AG10803 (cell line): ENCODE measurements around the gene KCNJ13.

ENCODE experiments used
- DNase-seq: peaks from one replicate; pipeline ENCODE4 v3.0.0; 2010; ENCODE audit warnings: low read depth
- H3K4me3 ChIP-seq: 2 replicates; pipeline ENCODE4 v1.5.1; 2011; ENCODE audit warnings: mild to moderate bottlenecking, low read length, control low read depth
- CTCF ChIP-seq: conservative IDR thresholded peaks from 2 replicates; pipeline ENCODE4 v1.5.1; 2011; ENCODE audit warnings: mild to moderate bottlenecking, low read length, control low read depth, inconsistent platforms

Gene KCNJ13

GRCh38 chr2:232749331-232749730 is 27.0 kb downstream of the KCNJ13 start:
- no peak overlapping the region for H3K4me3 ChIP-seq
- TF ChIP-seq CTCF = no peak
- no peak for DNase-seq

GRCh38 chr2:232748038-232748437 is 28.3 kb downstream of the KCNJ13 start:
- H3K4me3 ChIP-seq = no peak overlapping the region
- no peak for DNase-seq
- TF ChIP-seq CTCF = no peak

- no peak for TF ChIP-seq CTCF
- no peak for DNase-seq
- no peak overlapping the region for H3K4me3 ChIP-seq
Measured at GRCh38 chr2:232744963-232745362, 31.4 kb downstream of the KCNJ13 start.

- no peak for DNase-seq
- no peak for TF ChIP-seq CTCF
- no peak overlapping the region for H3K4me3 ChIP-seq
Measured at GRCh38 chr2:232741972-232742371, 34.4 kb downstream of the KCNJ13 start.

- no peak for DNase-seq
- H3K4me3 ChIP-seq = no peak overlapping the region
- no peak for TF ChIP-seq CTCF
Measured at GRCh38 chr2:232741294-232741693, 35.1 kb downstream of the KCNJ13 start.

- no peak overlapping the region for H3K4me3 ChIP-seq
- TF ChIP-seq CTCF = no peak
- DNase-seq = peak; percentile 71
Measured at GRCh38 chr2:232731470-232731869, 44.9 kb downstream of the KCNJ13 start.

GRCh38 chr2:232728785-232729184 is 47.6 kb downstream of the KCNJ13 start:
- no peak overlapping the region for H3K4me3 ChIP-seq
- TF ChIP-seq CTCF = no peak
- no peak for DNase-seq
